ENCODE results near the gene SYTL2.

Gene SYTL2

GRCh38 chr11:85725510-85726258, 85.3 kb downstream of the SYTL2 start:
- no peak for DNase-seq (ENCODE audit: low spot score)

DNA sequence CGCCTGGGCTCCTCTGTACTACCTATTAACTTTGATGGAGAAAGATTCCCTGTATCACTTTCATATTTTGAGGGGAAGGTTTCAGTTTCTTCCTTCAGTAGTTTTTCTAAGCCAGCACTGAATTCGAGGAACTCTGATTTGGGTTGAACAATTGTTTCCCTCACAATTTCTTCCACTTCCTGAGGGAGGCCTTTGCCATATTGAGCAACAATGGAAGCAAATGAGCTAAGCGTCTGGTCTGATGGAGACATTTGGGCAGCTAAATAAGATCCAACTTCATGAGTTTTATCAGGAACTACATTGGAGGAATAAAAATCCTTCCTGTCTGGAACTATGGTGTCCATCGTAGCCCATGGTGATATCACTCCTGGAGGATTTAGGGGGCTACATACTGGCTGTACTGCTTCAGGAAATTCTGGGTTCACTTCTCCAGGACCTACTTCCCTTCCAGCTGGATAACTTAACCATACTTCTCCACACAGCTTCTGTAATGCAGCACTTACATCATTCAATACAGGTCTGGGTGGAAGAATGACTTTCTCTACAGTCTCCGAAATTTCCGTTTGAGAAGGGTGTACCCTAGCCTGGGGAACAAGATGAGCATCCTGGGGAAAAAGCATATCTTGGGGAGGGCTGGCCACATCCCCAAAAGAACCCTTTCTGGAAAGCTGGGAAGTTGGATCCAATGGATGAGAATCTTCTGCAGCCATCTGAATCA, 86.0 kb downstream of the SYTL2 start:
- DNase-seq (ENCODE audit: low spot score): no peak

GRCh38 chr11:85723088-85723487, 87.9 kb downstream of the SYTL2 start:
- DNase-seq (ENCODE audit: low spot score): no peak

- DNase-seq (ENCODE audit: low spot score): no peak
These were observed 89.8 kb downstream of the SYTL2 start for GRCh38 chr11:85721191-85721590.

- peak; percentile 75 for DNase-seq (ENCODE audit: low spot score)
These were observed 91.7 kb downstream of the SYTL2 start for GRCh38 chr11:85718991-85719807.

DNA sequence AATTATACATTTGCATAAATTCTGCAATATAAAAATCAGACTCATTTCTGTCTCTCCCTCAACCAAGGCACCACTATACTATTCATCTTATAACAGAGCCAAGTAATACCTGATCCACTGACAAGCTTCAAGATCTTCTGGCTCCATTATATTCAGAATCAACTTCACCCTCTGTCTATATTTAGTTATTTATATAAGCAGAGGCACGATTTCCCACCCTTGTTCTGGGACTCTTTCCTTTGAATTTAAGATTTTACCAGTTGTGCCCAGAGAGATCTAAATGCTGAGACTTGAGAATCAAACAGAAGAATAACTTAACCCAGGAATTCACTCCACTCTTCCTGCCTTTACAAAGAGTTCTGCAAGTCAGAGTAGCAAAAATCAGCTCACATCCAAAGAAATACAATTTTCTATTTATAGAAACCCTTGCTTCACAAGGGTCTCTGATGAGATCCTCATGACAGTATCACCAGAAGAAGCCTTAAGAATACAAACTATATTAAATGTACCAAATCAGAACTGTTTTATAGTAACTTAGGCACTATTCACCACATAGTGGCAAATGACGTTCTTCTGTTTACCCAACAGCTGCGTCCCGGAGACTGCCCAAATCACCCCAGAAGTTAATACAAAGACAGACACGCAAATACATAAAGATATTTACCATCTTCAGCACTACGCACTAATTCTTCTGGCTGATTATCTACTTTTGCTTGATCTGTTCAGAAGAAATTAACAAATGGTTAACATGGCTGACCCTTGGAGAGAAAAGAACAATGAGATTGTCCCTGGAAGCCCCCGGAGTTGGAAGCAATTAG, 92.6 kb downstream of the SYTL2 start:
- DNase-seq (ENCODE audit: low spot score): no peak

GRCh38 chr11:85717429-85717828, 93.5 kb downstream of the SYTL2 start:
- no peak for DNase-seq (ENCODE audit: low spot score)

DNA sequence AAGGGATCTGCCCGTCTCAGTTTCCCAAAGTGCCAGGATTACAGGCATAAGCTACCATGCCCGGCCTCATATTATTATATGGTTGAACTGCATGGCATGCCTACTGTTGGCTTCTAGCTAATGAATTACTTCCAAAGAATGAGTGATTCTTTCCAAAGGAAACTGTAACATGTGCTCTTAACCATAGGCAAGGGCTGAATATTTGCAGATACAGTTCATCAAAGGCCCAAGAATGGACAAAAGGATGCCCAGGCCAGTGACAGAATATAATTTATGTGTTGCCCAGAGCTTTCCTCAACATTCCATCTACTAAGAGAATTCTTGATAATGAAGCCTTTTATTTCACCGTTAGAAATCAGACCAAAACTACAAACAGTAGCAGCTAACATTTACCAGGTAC, 98.0 kb downstream of the SYTL2 start:
- DNase-seq (ENCODE audit: low spot score): no peak

DNA sequence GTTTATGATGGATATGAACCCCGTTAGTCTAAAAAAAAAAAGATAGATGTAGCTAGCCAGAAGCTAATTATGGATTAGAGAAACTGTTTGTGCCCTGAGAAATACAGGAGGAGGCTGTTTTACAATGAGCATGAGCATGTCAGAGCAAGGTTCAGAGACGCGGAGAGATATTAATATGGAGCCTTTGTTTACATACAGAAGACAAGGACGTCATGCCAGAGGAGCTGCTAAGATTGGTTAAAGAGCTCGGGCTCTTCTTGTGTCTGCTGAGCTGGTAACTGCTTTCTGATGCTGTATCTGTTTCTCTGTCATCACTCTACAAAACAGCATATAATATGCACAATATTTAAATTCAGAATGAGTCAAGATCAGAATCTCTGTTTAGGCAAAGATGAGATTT, 100.0 kb downstream of the SYTL2 start:
- no peak for DNase-seq (ENCODE audit: low spot score)

DNA sequence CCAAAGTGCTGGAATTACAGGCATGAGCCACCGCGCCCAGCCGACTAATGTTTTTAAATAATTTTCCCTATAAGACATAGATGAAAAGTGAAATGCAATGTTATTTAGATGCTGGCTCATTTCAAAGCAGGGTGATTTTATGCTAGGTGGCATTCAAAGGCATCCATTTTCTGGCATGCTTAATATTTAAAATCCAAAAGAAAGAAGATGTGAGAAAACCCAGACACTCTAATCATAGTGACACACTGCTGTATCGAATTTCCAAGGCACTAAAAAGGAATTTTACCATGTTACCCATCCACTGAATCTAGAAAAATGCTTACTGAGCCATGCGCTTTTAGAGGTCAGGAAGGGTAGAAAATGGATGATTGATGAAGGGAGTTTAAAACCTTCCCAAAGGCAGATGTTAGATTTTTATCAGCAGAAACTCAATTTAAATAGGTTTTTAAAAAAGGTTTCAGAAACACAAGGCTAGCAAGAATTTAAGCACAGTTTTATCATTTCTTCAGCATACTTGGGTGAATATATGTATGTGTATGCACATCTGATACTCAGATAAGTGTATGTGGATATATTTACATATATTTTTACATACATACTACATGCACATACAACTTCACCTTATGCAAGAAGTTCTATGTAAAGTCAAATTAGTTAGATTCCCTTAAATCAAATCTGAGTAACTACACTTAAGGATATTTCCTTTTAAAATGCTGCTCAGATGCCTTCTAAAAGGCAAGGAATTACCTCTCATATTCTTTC, 100.8 kb downstream of the SYTL2 start:
- no peak for DNase-seq (ENCODE audit: low spot score)

DNA sequence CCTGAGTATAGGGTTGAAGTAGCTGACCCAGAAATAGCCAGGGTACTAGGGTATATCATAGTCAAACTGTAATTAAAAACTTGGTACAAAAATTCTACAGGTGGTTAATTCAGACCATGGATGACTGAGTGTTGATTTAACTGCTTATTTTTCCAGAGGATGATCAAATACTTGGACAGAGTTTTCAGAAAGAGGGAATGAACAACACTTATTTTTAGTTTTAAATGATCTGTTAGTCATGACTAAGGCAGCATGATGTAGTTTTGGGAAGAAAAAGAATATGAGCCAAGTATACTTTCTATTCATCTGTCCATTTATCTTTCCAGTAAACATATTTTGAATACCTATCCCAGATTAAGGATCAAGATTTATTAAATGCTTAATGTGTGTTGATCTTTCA, 105.1 kb downstream of the SYTL2 start:
- no peak for DNase-seq (ENCODE audit: low spot score)

DNA sequence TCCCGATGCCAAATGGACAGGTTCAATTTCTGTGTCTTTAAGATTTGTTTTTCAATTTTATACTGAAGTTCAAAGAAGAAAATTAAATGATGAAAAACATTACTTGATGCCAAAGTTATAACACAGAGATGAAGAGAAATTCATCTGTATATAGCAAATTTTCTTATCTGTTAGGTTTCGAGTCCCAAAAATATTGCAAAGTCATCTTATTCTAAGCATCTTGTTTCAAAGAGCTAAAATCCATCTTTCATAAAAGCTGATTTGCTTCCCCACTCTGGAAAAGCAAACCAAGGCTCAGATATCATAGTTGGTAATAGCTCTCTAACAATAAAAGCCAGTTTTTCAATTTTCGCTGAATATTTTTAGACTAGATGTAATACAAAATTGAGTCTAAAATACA, 106.0 kb downstream of the SYTL2 start:
- no peak for DNase-seq (ENCODE audit: low spot score)

DNA sequence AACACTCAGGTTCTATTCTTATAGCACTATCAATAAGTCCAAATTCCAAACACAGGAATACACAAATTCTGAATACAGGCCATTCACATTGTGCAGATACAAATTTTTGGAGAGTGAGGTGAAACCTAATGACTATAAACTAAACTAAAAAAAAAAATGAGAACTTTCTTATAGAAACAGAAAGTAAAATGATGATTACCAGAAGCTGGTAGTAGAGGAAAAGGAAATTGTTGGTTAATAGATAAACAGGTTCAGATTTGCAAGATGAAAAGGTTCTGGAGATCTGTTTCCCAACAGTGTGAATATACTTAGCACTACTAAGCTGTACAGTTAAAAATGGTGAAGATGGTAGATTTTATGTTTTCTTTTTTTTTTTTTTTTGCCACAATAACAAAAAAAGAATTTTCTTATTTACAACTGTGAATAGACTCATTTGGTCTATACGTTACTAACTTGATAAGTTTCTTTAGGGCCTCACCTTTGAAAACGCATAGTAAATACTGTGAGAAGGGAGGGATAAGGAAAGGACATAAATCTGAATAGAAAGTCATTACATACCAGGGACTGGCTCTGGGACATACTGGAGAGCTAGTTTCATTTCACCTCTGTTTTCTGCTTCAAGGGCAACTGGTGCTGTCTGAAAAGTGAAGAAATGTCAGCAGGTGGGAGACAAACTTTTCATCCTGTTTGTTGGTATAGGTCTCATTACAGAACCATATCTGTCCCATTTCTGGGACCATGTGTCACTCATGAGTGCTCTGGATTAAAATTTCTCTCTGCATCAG, 110.8 kb downstream of the SYTL2 start:
- no peak for DNase-seq (ENCODE audit: low spot score)

GRCh38 chr11:85698195-85698594, 112.7 kb downstream of the SYTL2 start:
- DNase-seq (ENCODE audit: low spot score): no peak

- DNase-seq (ENCODE audit: low spot score): no peak
These were observed 113.2 kb downstream of the SYTL2 start for GRCh38 chr11:85697747-85698146.

- no peak for DNase-seq (ENCODE audit: low spot score)
These were observed 115.4 kb downstream of the SYTL2 start for GRCh38 chr11:85695546-85695945.

DNA sequence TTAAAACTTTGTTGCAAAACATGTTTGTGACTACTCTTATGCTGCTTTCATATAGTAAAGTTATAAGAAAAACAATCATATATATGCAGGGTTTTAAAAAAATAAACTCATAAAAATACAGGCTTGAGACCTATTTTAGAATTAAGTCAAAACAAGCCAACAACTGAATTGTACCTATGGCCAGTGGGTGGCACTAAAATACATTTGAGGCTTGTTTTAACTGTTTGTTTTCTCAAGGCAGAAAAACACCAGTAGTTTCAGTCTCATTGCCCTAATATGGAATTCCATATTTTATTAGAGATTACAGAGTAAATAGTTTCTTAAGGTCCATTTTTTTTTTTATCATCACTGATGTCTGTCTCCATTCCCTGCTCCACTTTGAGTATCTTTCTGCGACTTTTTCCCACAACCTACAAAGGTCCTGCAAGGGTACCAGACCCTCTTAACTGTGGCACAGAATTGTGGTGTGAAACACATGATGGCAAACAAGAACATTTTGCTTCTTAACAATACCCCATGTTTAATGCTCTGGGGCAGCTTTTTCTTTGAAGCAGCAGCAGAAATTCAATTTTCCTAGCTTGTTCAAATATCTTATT, 116.5 kb downstream of the SYTL2 start:
- DNase-seq (ENCODE audit: low spot score): no peak

DNA sequence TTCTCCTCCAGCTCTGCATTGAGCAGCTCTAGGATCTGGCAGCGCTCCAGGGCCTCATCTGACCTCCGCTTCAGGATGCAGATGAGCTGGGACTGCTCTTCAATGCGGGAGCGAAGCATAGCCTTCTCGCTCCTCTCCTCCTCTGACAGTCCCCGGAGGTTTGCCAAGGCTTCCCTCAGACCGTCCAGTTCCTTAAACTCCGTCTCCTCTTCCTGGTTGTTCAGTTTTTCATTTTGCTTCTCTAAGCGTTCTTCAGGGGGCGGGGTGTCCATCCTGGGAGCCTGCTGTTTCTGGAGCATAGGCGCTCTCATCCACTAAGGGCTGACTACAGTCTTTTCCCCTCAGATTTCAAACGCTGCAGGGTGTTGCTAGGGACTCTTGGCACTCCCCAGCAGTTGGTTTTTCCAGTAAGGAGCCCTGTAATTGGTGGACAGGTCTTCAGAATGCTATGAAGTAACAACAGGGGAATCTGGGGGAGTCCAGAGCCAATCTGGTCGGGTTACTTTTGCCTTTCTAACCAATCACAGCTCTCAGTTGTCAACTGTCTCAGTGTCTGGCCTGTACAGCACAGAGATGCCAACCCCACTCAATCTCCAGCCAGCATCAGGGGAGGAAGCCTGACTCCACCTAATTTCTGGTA, 125.0 kb downstream of the SYTL2 start, which contains the start of gene CCDC89:
TSS of gene CCDC89 (minus strand) at position 376 of the 640 bp plus-strand sequence. CDS start at position 311, 65 bp downstream.
- peak; percentile 74 for DNase-seq (ENCODE audit: low spot score)

DNA sequence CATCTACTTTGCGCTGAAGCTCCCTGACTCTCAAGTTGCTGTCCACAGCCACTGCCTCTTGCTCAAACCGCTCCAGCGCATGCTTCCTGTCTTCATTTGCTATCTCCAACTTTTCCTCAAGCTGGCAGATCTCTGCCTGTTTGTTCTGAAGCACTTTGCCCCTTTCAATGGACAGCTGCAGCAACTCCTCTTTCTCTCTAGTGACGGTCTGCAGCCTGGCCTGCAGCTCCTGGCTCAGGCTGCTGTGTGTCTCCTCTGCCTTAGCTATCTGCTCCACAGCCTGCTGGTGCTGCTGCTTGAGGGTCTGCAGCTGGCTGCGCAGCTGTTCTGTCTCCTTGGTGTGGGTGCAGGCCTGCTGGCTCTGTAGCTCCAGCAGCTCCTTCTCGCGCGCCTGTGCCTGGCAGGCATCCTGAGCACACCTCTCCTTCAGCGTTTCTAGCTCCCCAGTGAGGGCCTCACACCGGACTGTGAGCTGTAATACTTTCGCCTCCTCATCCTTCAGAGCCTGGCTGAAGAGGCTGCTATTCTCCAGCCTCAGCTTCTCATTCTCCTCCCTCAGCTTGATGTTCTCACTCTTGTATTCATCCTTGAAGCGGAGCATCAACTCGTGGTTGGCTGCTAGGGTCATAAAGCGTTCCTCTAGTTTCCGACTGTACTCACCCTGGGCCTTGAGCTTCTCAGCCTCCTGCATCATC, 125.7 kb downstream of the SYTL2 start:
- peak; percentile 69 for DNase-seq (ENCODE audit: low spot score)

All from left forelimb (tissue), 1 donor.